Measurements from ENCODE around the gene EID2B. TPM values are rescaled to one million over a fixed set of nuclear protein-coding genes. Genes with fewer than 3 reads are reported as not detected.

Gene EID2B
- total and polyA plus RNA-seq, 5 donors from 2014 or later: 4.8 to 11.3 (median 10.2) TPM

DNA sequence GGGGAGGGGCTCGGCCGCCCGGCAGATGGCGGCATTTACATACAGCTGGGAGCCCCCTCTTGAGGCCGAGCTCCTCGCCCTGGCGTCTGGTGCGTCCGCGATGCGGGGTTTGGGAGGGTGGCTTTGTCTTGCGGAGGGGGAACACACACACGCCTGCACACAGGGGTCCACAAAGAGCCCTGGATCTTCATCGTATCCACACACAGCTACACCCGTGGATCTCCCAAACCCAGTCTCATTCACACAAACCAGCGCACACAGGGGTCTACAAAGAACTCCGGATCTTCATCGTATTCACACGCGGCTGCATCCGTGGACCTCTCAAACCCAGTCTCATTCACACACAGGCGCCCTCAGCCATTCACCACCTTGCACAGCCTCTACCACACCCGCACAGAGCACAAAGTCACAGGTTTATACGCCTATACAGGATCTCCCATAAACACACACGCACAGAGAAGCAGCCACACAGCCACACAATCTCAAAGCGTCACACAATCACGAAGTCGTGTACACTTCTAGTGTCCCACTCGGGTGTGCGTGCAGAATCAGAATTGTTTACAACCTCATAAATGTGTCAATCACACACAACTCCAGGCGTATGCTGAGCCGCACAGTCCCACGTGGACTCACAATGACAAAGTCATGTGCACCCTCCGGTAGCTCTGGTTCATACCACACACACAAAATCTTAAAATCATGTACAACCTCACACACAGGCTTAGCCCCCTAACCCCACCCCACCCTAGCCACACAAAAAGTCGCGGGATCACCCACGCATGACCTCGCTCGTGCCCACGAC, 34.5 kb downstream of the EID2B start:
- H3K4me3 Mint-ChIP-seq: peak overlapping the region; percentile 6 to 73 (median 48)
- Histone ChIP-seq H3K9me3 (ENCODE audit: control insufficient read depth in 2 of 2, low read length in 2 of 2) (no peaks in the 10 kb centered on the region), H3K27me3 (ENCODE audit: control insufficient read depth, insufficient read depth, low read length) (peaks cover 19% of the 10 kb centered on the region), H3K27ac (ENCODE audit: insufficient read depth, low read length, poor library complexity, severe bottlenecking) (no peak overlapping the region), H3K4me1 (ENCODE audit: control insufficient read depth, insufficient read depth, low read length, poor library complexity, severe bottlenecking) (peaks cover 24% of the 10 kb centered on the region), H3K4me3 (ENCODE audit: low read depth, low read length) (peak overlapping the region; percentile 13), H3K36me3 (ENCODE audit: control insufficient read depth, insufficient read depth, low read length) (no peaks in the 10 kb centered on the region)
- H3K36me3 Mint-ChIP-seq: no peaks in the 10 kb centered on the region
- peak in 2 of 3 donors; percentile 22 to 30 for DNase-seq
- H3K9me3 Mint-ChIP-seq: peaks cover 0 to 2% (median 0%) of the 10 kb centered on the region in 7 donors
- peaks cover 57% of the 10 kb centered on the region for H3K27me3 Mint-ChIP-seq
- H3K4me1 Mint-ChIP-seq: peaks cover 4 to 23% (median 13%) of the 10 kb centered on the region in 4 donors
- ATAC-seq (ENCODE audit: low read depth in 2 of 2): peak; percentile 11 to 43
- H3K27ac Mint-ChIP-seq: peak overlapping the region in 1 of 3 donors; percentile 28

- Mint-ChIP-seq H3K27me3 (peaks cover 57% of the 10 kb centered on the region), H3K9me3 (peaks cover 0 to 2% (median 0%) of the 10 kb centered on the region in 7 donors), H3K36me3 (peaks cover 3% of the 10 kb centered on the region), H3K4me3 (no peak overlapping the region), H3K4me1 (peaks cover 4 to 20% (median 11%) of the 10 kb centered on the region in 4 donors), H3K27ac (no peak overlapping the region)
- ATAC-seq (ENCODE audit: low read depth in 2 of 2): no peak
- Histone ChIP-seq H3K27me3 (ENCODE audit: control insufficient read depth, insufficient read depth, low read length) (peaks cover 19% of the 10 kb centered on the region), H3K4me1 (ENCODE audit: control insufficient read depth, insufficient read depth, low read length, poor library complexity, severe bottlenecking) (peaks cover 18% of the 10 kb centered on the region), H3K9me3 (ENCODE audit: control insufficient read depth in 2 of 2, low read length in 2 of 2) (no peaks in the 10 kb centered on the region), H3K36me3 (ENCODE audit: control insufficient read depth, insufficient read depth, low read length) (no peaks in the 10 kb centered on the region), H3K27ac (ENCODE audit: insufficient read depth, low read length, poor library complexity, severe bottlenecking) (no peak overlapping the region), H3K4me3 (ENCODE audit: low read depth, low read length) (no peak overlapping the region)
- DNase-seq: no peak
Measured at GRCh38 chr19:39497701-39497995, 35.0 kb downstream of the EID2B start.

DNA sequence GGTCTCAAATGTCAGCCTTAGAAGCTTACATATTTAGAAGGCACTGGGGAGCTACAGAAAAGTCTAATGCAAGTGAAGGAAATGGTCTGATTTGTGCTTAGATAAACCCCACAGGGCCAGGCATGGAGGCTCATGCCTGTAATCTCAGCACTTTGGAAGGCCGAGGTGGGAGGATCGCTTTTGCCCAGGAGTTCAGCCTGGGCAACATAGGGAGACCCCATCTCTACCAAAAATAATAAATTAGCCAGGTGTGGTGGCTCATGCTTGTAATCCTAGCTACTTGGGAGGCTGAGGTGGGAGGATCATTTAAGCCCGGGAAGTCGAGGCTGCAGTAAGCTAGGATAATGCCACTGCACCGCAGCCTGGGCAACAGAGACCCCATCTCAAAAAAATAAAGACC, 36.6 kb downstream of the EID2B start:
- Mint-ChIP-seq H3K4me3 (peak overlapping the region in 1 of 4 donors; percentile 40), H3K27me3 (peaks cover 46% of the 10 kb centered on the region), H3K9me3 (peaks cover 0 to 2% (median 0%) of the 10 kb centered on the region in 7 donors), H3K36me3 (peaks cover 3% of the 10 kb centered on the region), H3K4me1 (peaks cover 4 to 20% (median 11%) of the 10 kb centered on the region in 4 donors), H3K27ac (no peak overlapping the region)
- Histone ChIP-seq H3K4me1 (ENCODE audit: control insufficient read depth, insufficient read depth, low read length, poor library complexity, severe bottlenecking) (peaks cover 17% of the 10 kb centered on the region), H3K36me3 (ENCODE audit: control insufficient read depth, insufficient read depth, low read length) (peaks cover under 1% of the 10 kb centered on the region), H3K9me3 (ENCODE audit: control insufficient read depth in 2 of 2, low read length in 2 of 2) (no peaks in the 10 kb centered on the region), H3K27me3 (ENCODE audit: control insufficient read depth, insufficient read depth, low read length) (peaks cover 17% of the 10 kb centered on the region), H3K4me3 (ENCODE audit: low read depth, low read length) (no peak overlapping the region), H3K27ac (ENCODE audit: insufficient read depth, low read length, poor library complexity, severe bottlenecking) (no peak overlapping the region)
- DNase-seq (no peak), ATAC-seq (ENCODE audit: low read depth in 2 of 2) (no peak)

DNA sequence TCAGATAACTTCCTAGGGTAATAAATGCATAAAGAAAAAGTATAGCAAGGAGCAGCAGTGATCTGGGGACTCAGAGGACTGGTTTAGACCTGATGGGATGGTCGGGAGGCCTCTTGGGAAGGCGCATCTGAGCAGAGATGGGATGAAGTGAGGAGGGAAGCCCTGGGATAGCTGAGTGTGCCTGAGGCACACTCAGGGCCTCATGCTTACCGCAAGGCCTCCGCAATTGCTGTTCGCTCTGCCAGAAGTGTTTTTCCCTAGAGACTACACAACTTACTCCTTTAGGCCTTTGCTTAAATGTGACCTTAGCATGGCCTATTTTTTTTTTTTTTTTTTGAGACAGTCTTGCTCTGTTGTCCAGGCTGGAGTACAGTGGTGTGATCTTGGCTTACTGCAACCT, 38.0 kb downstream of the EID2B start:
- Mint-ChIP-seq H3K27me3 (peaks cover 34% of the 10 kb centered on the region), H3K4me1 (peaks cover 4 to 14% (median 8%) of the 10 kb centered on the region in 4 donors), H3K9me3 (no peaks in the 10 kb centered on the region), H3K27ac (no peak overlapping the region), H3K36me3 (peaks cover 6% of the 10 kb centered on the region), H3K4me3 (no peak overlapping the region)
- H3K27ac ChIP-seq (ENCODE audit: insufficient read depth, low read length, poor library complexity, severe bottlenecking): no peak overlapping the region
- no peak for DNase-seq
- peaks cover 17% of the 10 kb centered on the region for H3K4me1 ChIP-seq (ENCODE audit: control insufficient read depth, insufficient read depth, low read length, poor library complexity, severe bottlenecking)
- ATAC-seq (ENCODE audit: low read depth in 2 of 2): no peak
- H3K9me3 ChIP-seq (ENCODE audit: control insufficient read depth in 2 of 2, low read length in 2 of 2): no peaks in the 10 kb centered on the region
- peaks cover 9% of the 10 kb centered on the region for H3K36me3 ChIP-seq (ENCODE audit: control insufficient read depth, insufficient read depth, low read length)
- H3K4me3 ChIP-seq (ENCODE audit: low read depth, low read length): no peak overlapping the region
- peaks cover 6% of the 10 kb centered on the region for H3K27me3 ChIP-seq (ENCODE audit: control insufficient read depth, insufficient read depth, low read length)

GRCh38 chr19:39492788-39493187, 39.9 kb downstream of the EID2B start:
- H3K9me3 Mint-ChIP-seq: no peaks in the 10 kb centered on the region
- H3K4me3 ChIP-seq (ENCODE audit: low read depth, low read length): no peak overlapping the region
- H3K36me3 Mint-ChIP-seq: peaks cover 17% of the 10 kb centered on the region
- H3K27ac Mint-ChIP-seq: no peak overlapping the region
- H3K27me3 ChIP-seq (ENCODE audit: control insufficient read depth, insufficient read depth, low read length): peaks cover 2% of the 10 kb centered on the region
- H3K36me3 ChIP-seq (ENCODE audit: control insufficient read depth, insufficient read depth, low read length): peaks cover 27% of the 10 kb centered on the region
- peaks cover 0 to 4% (median 0%) of the 10 kb centered on the region in 4 donors for H3K4me1 Mint-ChIP-seq
- H3K4me3 Mint-ChIP-seq: no peak overlapping the region
- ATAC-seq (ENCODE audit: low read depth in 2 of 2): no peak
- H3K27ac ChIP-seq (ENCODE audit: insufficient read depth, low read length, poor library complexity, severe bottlenecking): no peak overlapping the region
- H3K9me3 ChIP-seq (ENCODE audit: control insufficient read depth in 2 of 2, low read length in 2 of 2): no peaks in the 10 kb centered on the region
- DNase-seq: no peak
- peaks cover 2% of the 10 kb centered on the region for H3K4me1 ChIP-seq (ENCODE audit: control insufficient read depth, insufficient read depth, low read length, poor library complexity, severe bottlenecking)
- H3K27me3 Mint-ChIP-seq: peaks cover 20% of the 10 kb centered on the region

- Histone ChIP-seq H3K27me3 (ENCODE audit: control insufficient read depth, insufficient read depth, low read length) (peaks cover 2% of the 10 kb centered on the region), H3K4me3 (ENCODE audit: low read depth, low read length) (no peak overlapping the region), H3K27ac (ENCODE audit: insufficient read depth, low read length, poor library complexity, severe bottlenecking) (no peak overlapping the region), H3K36me3 (ENCODE audit: control insufficient read depth, insufficient read depth, low read length) (peaks cover 27% of the 10 kb centered on the region), H3K9me3 (ENCODE audit: control insufficient read depth in 2 of 2, low read length in 2 of 2) (no peaks in the 10 kb centered on the region), H3K4me1 (ENCODE audit: control insufficient read depth, insufficient read depth, low read length, poor library complexity, severe bottlenecking) (no peaks in the 10 kb centered on the region)
- no peaks in the 10 kb centered on the region for H3K9me3 Mint-ChIP-seq
- DNase-seq: no peak
- peaks cover 17% of the 10 kb centered on the region for H3K36me3 Mint-ChIP-seq
- peaks cover 15% of the 10 kb centered on the region for H3K27me3 Mint-ChIP-seq
- H3K27ac Mint-ChIP-seq: no peak overlapping the region
- ATAC-seq (ENCODE audit: low read depth in 2 of 2): no peak
- H3K4me3 Mint-ChIP-seq: no peak overlapping the region
- H3K4me1 Mint-ChIP-seq: peaks cover 0 to 4% (median 0%) of the 10 kb centered on the region in 4 donors
Measured at GRCh38 chr19:39492225-39492624, 40.4 kb downstream of the EID2B start.

DNA sequence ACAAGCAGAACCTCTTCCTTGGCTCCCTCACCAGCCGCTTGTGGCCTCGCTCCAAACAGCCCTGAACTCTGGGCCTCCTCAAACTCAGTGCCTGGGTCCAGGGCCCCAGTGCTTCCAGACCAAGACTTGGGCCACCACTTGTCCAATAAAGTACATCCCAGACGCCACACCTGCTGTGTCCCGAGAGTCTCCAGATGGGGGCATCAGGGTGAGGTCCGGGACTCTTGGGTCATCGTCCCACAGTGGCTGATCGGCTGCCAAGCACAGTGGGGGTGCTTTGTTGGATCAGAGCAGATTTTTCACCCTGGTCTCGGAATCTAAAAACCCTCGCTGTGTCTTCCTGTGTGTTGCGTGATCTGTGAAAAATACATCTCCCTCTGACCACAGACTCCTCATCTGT, 42.9 kb downstream of the EID2B start:
- no peak for ATAC-seq (ENCODE audit: low read depth in 2 of 2)
- Mint-ChIP-seq H3K4me3 (peak overlapping the region in 1 of 4 donors; percentile 66), H3K36me3 (peaks cover 30% of the 10 kb centered on the region)

DNA sequence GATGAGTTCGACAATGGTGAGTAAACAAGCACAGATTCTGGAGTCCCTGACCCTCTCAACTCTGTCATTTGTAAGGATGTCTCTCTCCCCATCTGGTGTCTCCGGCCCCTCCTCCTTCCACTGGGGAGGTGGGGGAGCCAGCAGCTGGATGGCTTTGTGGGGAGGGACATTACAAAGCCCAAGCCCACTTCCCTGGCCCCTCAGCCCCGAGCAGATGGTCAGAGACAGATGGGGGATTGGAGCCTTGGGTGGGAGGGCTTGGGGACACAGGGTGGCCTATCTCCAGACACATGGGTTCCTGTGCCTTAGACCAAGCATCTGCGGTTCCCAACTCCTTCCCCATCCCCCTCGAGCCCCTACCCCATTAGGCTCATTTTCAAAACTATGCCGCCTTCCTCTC, 49.5 kb downstream of the EID2B start:
- H3K27me3 ChIP-seq (ENCODE audit: control insufficient read depth, insufficient read depth, low read length): no peaks in the 10 kb centered on the region
- H3K4me3 ChIP-seq (ENCODE audit: low read depth, low read length): no peak overlapping the region
- peaks cover 19% of the 10 kb centered on the region for H3K4me1 ChIP-seq (ENCODE audit: control insufficient read depth, insufficient read depth, low read length, poor library complexity, severe bottlenecking)
- H3K27ac ChIP-seq (ENCODE audit: insufficient read depth, low read length, poor library complexity, severe bottlenecking): no peak overlapping the region
- H3K4me3 Mint-ChIP-seq: peak overlapping the region; percentile 64 to 92 (median 72)
- H3K27ac Mint-ChIP-seq: peak overlapping the region in 1 of 3 donors; percentile 40
- H3K9me3 ChIP-seq (ENCODE audit: control insufficient read depth in 2 of 2, low read length in 2 of 2): no peaks in the 10 kb centered on the region
- H3K4me1 Mint-ChIP-seq: peaks cover 4 to 32% (median 25%) of the 10 kb centered on the region in 4 donors
- ATAC-seq (ENCODE audit: low read depth in 2 of 2) (no peak), DNase-seq (no peak)
- H3K9me3 Mint-ChIP-seq: no peaks in the 10 kb centered on the region
- H3K36me3 ChIP-seq (ENCODE audit: control insufficient read depth, insufficient read depth, low read length): peaks cover 27% of the 10 kb centered on the region
- H3K36me3 Mint-ChIP-seq: peaks cover 16% of the 10 kb centered on the region
- H3K27me3 Mint-ChIP-seq: no peaks in the 10 kb centered on the region

More for the DNA sequence above, 42.9 kb downstream of the EID2B start:
- H3K4me1 ChIP-seq (ENCODE audit: control insufficient read depth, insufficient read depth, low read length, poor library complexity, severe bottlenecking): no peaks in the 10 kb centered on the region
- no peak overlapping the region for H3K27ac Mint-ChIP-seq
- H3K9me3 Mint-ChIP-seq: no peaks in the 10 kb centered on the region
- H3K27me3 ChIP-seq (ENCODE audit: control insufficient read depth, insufficient read depth, low read length): no peaks in the 10 kb centered on the region
- no peak overlapping the region for H3K4me3 ChIP-seq (ENCODE audit: low read depth, low read length)
- DNase-seq: no peak
- H3K27ac ChIP-seq (ENCODE audit: insufficient read depth, low read length, poor library complexity, severe bottlenecking): no peak overlapping the region
- H3K36me3 ChIP-seq (ENCODE audit: control insufficient read depth, insufficient read depth, low read length): peaks cover 50% of the 10 kb centered on the region
- peaks cover 5% of the 10 kb centered on the region for H3K27me3 Mint-ChIP-seq
- no peaks in the 10 kb centered on the region for H3K4me1 Mint-ChIP-seq
- no peaks in the 10 kb centered on the region for H3K9me3 ChIP-seq (ENCODE audit: control insufficient read depth in 2 of 2, low read length in 2 of 2)

Measured in CD4-positive, CD25-positive, alpha-beta regulatory T cell (primary cell).